A673 (cell line): ENCODE data around the gene NETO1. TPM values are rescaled to one million over a fixed set of nuclear protein-coding genes. Genes with fewer than 3 reads are reported as not detected.

Source experiments
- BruUV-seq: library from RNA; stranded (reverse); fragments of 400-500 nt; replicated peaks from 2 replicates; lab custom pipeline; 2021; lab: Mats Ljungman, UMichigan
- CTCF ChIA-PET: fragments of 300-600 bp; sonication (Branson Sonifier 250); formaldehyde crosslinking; loops from one replicate; lab custom pipeline; 2022; ENCODE audit warnings: antibody characterized with exemption; lab: Charles Lee
- POLR2A ChIA-PET: fragments of 300-600 bp; sonication (Branson Sonifier 250); formaldehyde crosslinking; loops from one replicate; lab custom pipeline; 2022; ENCODE audit warnings: antibody characterized with exemption; ENCODE audit not compliant: low non-redundant PET; lab: Charles Lee
- DNase-seq: peaks from one replicate; pipeline ENCODE4 v3.0.0-alpha.2; 2015; ENCODE audit warnings: low spot score
- H3K27ac ChIP-seq: fragments of 200-600 bp; sonication (generic); 2 replicates; pipeline ENCODE4 v1.5.1; 2016; ENCODE audit warnings: mixed run types, low read depth, mild to moderate bottlenecking, mixed read lengths, antibody characterized with exemption, low read length; ENCODE audit not compliant: poor library complexity, severe bottlenecking
- H3K27me3 ChIP-seq: fragments of 200-600 bp; sonication (generic); replicated peaks from 2 replicates; pipeline ENCODE4 v1.6.1; 2017; ENCODE audit warnings: mixed run types, low read depth, mild to moderate bottlenecking, mixed read lengths, antibody characterized with exemption, low read length; ENCODE audit not compliant: insufficient read depth, poor library complexity
- H3K36me3 ChIP-seq: fragments of 200-600 bp; sonication (generic); 2 replicates; pipeline ENCODE4 v1.6.1; 2016; ENCODE audit warnings: mixed run types, mild to moderate bottlenecking, mixed read lengths, antibody characterized with exemption, low read length; ENCODE audit not compliant: insufficient read depth, poor library complexity, severe bottlenecking
- H3K4me1 ChIP-seq: fragments of 200-600 bp; sonication (generic); 2 replicates; pipeline ENCODE4 v1.6.1; 2017; ENCODE audit warnings: mixed run types, mild to moderate bottlenecking, mixed read lengths, antibody characterized with exemption, low read length; ENCODE audit not compliant: insufficient read depth, poor library complexity, severe bottlenecking
- H3K4me3 ChIP-seq: fragments of 200-600 bp; sonication (generic); 2 replicates; pipeline ENCODE4 v1.5.1; 2016; ENCODE audit warnings: low read depth, mixed run types, mild to moderate bottlenecking, mixed read lengths, low read length; ENCODE audit not compliant: poor library complexity, severe bottlenecking
- H3K9me3 ChIP-seq: fragments of 200-600 bp; sonication (generic); 2 replicates; pipeline ENCODE4 v1.6.1; 2016; ENCODE audit warnings: mixed run types, low read depth, mild to moderate bottlenecking, mixed read lengths, antibody characterized with exemption, low read length; ENCODE audit not compliant: poor library complexity, severe bottlenecking
- EZH2 ChIP-seq: fragments of 200-600 bp; sonication (generic); IDR thresholded peaks from 2 replicates; pipeline ENCODE4 v1.6.1; 2017; ENCODE audit warnings: borderline replicate concordance, low read depth, mild to moderate bottlenecking, mixed read lengths, antibody characterized with exemption, low read length; ENCODE audit not compliant: poor library complexity, severe bottlenecking
- intact Hi-C: fragments of 100-400 bp; cut with micrococcal nuclease; formaldehyde crosslinking; loops from one replicate; pipeline ENCODE4 v1.10.0; 2022; ENCODE audit not compliant: unreplicated experiment
- total RNA-seq: library from RNA; stranded (reverse); gene quantifications from 2 replicates; pipeline ENCODE4 v1.2.3, GENCODE V29; 2021
- TF ChIP-seq, protein P1 (sequence below): fragments of 300-800, 200-600 bp; sonication (generic); conservative IDR thresholded peaks from 2 replicates; pipeline ENCODE4 v1.5.1; 2017; ENCODE audit warnings: low read depth, mild to moderate bottlenecking, antibody characterized with exemption, low read length, moderate library complexity, mixed read lengths

NETO1 gene
- total RNA-seq, 1 experiment from 2014 or later, result 12.1 TPM

DNA sequence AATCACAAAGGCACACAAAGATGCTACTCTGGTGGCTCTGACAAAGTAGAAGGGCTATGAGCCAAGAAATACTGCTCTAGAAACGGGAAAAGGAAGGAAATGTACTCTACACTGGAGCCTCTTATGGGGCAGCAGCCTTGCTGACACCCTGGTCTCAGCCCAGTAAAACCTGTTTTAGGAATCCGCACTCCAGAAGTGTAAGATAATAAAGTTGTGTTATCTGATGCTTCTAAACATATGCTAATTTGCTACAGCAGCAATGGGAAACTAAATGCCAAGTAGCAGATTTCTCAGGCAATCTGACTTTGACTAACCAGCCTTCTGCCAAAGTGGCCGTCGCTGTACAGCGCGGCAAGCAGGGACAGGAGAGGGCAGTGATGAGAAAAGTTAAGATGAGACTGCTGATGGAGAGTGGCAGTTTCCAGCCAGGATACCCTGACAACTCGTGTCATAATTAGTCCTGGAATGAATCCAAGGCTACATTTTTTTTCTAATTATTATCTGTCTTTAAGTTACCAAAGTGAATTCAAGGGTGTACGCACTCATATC is 99.0 kb downstream of the NETO1 start:
- POLR2A ChIA-PET, result no interaction called here
- TF ChIP-seq EZH2, result no peak
- TF ChIP-seq, protein P1, sequence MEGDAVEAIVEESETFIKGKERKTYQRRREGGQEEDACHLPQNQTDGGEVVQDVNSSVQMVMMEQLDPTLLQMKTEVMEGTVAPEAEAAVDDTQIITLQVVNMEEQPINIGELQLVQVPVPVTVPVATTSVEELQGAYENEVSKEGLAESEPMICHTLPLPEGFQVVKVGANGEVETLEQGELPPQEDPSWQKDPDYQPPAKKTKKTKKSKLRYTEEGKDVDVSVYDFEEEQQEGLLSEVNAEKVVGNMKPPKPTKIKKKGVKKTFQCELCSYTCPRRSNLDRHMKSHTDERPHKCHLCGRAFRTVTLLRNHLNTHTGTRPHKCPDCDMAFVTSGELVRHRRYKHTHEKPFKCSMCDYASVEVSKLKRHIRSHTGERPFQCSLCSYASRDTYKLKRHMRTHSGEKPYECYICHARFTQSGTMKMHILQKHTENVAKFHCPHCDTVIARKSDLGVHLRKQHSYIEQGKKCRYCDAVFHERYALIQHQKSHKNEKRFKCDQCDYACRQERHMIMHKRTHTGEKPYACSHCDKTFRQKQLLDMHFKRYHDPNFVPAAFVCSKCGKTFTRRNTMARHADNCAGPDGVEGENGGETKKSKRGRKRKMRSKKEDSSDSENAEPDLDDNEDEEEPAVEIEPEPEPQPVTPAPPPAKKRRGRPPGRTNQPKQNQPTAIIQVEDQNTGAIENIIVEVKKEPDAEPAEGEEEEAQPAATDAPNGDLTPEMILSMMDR, result no peak
- Histone ChIP-seq H3K4me3 (no peak overlapping the region), H3K27ac (peak overlapping the region; percentile 57), H3K9me3 (no peaks in the 10 kb centered on the region), H3K4me1 (peaks cover 43% of the 10 kb centered on the region), H3K36me3 (no peaks in the 10 kb centered on the region), H3K27me3 (no peaks in the 10 kb centered on the region)
- no TSS peak for BruUV-seq
- intact Hi-C loops, result loop anchor here (10.0 kb wide), 2 partner anchors 366 to 1576 kb away; no protein-coding TSS in a partner anchor
- CTCF ChIA-PET, result no interaction called here
- peak; percentile 55 for DNase-seq

DNA sequence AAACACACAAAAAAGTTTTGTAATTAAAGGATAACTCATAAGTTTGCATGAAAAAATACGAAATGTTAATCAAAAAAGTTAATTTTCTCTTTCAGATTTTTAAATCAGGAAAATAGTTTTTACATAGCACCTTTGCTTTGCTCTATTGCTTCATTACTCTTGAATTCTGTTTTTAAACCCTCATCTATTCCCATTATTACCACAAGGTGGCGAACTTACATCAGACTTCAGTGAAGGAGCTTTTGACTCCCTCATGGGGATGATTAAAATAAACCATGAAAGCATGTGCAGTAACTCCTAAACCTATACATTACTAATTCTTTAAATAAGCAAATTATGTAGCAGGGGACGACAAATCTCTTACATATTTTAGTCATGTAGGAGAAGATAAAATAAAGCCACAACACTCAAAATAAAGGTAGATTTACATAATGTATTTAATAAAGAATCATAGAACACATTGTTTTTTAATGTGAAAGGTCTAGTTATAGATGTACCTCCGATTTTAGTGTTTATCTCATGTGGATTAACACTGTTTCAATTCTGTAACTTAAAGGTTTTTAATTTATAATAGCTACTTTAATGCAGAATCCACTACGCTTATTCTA is 105.2 kb downstream of the NETO1 start:
- CTCF ChIA-PET, result interaction anchor here (0.5 to 1.0 kb wide), 4 partner anchors 54 to 1220 kb away, joined by 3 to 10 read pairs (median 6); no protein-coding TSS in a partner anchor
- intact Hi-C loops, result loop anchor here (2.0 to 10.0 kb wide), 4 partner anchors 372 to 1582 kb away; no protein-coding TSS in a partner anchor

DNA sequence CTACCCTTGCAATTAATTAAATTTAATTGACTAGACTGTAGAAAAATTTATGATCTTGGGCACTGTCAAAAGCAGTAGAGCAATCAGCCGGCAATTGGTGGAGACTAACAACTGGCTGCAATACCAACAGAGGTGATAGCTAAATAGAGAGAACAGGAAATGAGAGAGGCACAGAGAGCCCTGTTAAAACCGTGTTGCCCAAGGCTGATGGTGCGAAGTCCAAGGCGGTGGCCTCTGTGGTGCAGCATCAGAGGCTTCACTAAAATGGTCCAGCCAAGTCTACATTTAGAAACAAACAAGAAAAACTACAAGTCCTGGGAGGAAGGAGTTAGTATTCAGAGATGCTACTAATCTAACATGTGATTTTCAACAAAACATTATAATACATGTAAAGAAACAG is 115.6 kb downstream of the NETO1 start:
- Histone ChIP-seq H3K4me3 (no peak overlapping the region), H3K9me3 (no peaks in the 10 kb centered on the region), H3K36me3 (no peaks in the 10 kb centered on the region), H3K4me1 (peaks cover 10% of the 10 kb centered on the region), H3K27me3 (peaks cover 61% of the 10 kb centered on the region), H3K27ac (no peak overlapping the region)
- no peak for DNase-seq
- intact Hi-C loops, result no loop called here
- TF ChIP-seq EZH2, result no peak
- TF ChIP-seq, protein P1, result no peak
- CTCF ChIA-PET, result no interaction called here
- no TSS peak for BruUV-seq
- POLR2A ChIA-PET, result no interaction called here

More for the DNA sequence above, 105.2 kb downstream of the NETO1 start:
- DNase-seq, result peak; percentile 82
- Histone ChIP-seq H3K36me3 (no peaks in the 10 kb centered on the region), H3K9me3 (no peaks in the 10 kb centered on the region), H3K4me3 (no peak overlapping the region), H3K4me1 (peaks cover 9% of the 10 kb centered on the region), H3K27ac (no peak overlapping the region), H3K27me3 (no peaks in the 10 kb centered on the region)
- BruUV-seq, result no TSS peak
- POLR2A ChIA-PET, result no interaction called here
- TF ChIP-seq, protein P1, result peak; percentile 76
- no peak for TF ChIP-seq EZH2
